Right lobe of liver (tissue), 4 donors: ENCODE results near the gene RTN4R.
"Not testable (repeated sequence)": the region's sequence is repeated elsewhere in the genome, so short reads cannot be mapped to it uniquely, and the experiment has no call there.

ENCODE experiments used
- CTCF ChIP-seq, 4 donors: fragments of 200-600 bp in 3 of 4; fragments of 450-650 bp in 1 of 4; IDR thresholded peaks; one replicate each; pipeline versions ENCODE4 v1.5.1 to v1.8.0; 2016 to 2022; ENCODE audit warnings: antibody characterized with exemption in 4 of 4, mild to moderate bottlenecking in 2 of 4
- POLR2A ChIP-seq: fragments of 450-650 bp; IDR thresholded peaks from one replicate; pipeline ENCODE4 v1.6.1; 2017; ENCODE audit warnings: antibody characterized with exemption, mild to moderate bottlenecking
- donor health status: DM: no; HTN: no; CAD: no.
- donor health status: DM: no; HTN: no; CAD: no.
- donor health status: DM: no; HTN: yes; CAD: no.

GRCh38 chr22:20278726-20279490 lies 10.8 kb upstream of the RTN4R start:
- not testable (repeated sequence) for TF ChIP-seq CTCF (IDR thresholded peaks at IDR 0.05); POLR2A
